Measurements from ENCODE around the gene CRACR2B.

DNA sequence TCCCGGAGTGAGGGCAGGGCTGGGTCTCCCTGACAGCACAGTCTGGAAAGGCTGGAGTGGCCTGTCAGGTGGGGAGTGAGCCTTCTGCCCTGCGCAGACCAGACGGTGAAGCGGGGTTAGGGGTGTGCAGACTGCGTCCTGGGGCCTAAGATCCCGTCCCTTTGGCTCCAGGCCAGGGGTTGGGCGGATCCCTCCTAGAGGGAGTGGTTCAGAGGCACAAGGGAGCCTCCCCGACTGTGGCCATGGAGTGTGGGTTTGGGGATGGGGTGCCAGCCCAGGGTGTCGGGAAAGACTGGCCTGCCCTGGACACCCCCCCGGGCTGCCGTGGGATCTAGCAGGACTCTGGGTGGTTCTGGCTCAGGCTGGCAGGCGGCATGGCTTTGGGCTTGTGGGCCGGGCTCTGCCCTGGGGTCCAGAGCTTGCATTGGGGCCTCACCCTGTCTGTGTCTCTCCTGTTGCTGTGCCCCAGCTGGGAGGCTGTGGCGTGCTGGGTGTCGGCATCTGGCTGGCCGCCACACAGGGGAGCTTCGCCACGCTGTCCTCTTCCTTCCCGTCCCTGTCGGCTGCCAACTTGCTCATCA lies 34.5 kb downstream of the CRACR2B start:
- TF ChIP-seq POLR2AphosphoS5 (IDR thresholded peaks at IDR 0.05; ENCODE audit: low read depth, low read length) (no peak), SRF (IDR thresholded peaks at IDR 0.05; ENCODE audit: low read depth) (no peak), EZH2 (IDR thresholded peaks at IDR 0.05) (no peak), SP1 (IDR thresholded peaks at IDR 0.05; ENCODE audit: low read depth) (no peak)
- TF ChIP-seq, protein P1, sequence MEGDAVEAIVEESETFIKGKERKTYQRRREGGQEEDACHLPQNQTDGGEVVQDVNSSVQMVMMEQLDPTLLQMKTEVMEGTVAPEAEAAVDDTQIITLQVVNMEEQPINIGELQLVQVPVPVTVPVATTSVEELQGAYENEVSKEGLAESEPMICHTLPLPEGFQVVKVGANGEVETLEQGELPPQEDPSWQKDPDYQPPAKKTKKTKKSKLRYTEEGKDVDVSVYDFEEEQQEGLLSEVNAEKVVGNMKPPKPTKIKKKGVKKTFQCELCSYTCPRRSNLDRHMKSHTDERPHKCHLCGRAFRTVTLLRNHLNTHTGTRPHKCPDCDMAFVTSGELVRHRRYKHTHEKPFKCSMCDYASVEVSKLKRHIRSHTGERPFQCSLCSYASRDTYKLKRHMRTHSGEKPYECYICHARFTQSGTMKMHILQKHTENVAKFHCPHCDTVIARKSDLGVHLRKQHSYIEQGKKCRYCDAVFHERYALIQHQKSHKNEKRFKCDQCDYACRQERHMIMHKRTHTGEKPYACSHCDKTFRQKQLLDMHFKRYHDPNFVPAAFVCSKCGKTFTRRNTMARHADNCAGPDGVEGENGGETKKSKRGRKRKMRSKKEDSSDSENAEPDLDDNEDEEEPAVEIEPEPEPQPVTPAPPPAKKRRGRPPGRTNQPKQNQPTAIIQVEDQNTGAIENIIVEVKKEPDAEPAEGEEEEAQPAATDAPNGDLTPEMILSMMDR (IDR thresholded peaks at IDR 0.05 in 2 of 3, conservative IDR thresholded peaks at IDR 0.05 in 1 of 3; ENCODE audit: borderline replicate concordance in 1 of 3, insufficient read depth in 1 of 3, low read depth in 2 of 3, low read length in 2 of 3): no peak

All from HCT116 (cell line).